ENCODE results near the gene TMEM161A. TPM values are rescaled to one million over a fixed set of nuclear protein-coding genes. Genes with fewer than 3 reads are reported as not detected.
A peak's percentile ranks its signal among the peaks of the same experiment; 100 is the strongest.

The TMEM161A gene
- total and polyA plus RNA-seq, 9 of the 15 experiments (the other 6 are each of a cell fraction or from before 2014, with no cell fraction given), result 0.63 to 92.3 (median 38.9) TPM

GRCh38 chr19:19132912-19133311 is 5.4 kb downstream of the TMEM161A start:
- CTCF ChIA-PET (ENCODE audit: low intra/inter-chr PET ratio), result no interaction called here
- ATAC-seq, result no peak
- peaks cover 45% of the 10 kb centered on the region for H3K79me2 ChIP-seq (ENCODE audit: control insufficient read depth, insufficient read depth, low read length)
- in situ Hi-C loops (cut with MboI) (no loop called here), intact Hi-C loops (cut with micrococcal nuclease) (no loop called here)
- 100% methylated on average over 7 of the region's 12 CpGs for WGBS (ENCODE audit: insufficient coverage, low coverage, missing lambda C conversion rate)
- H4K20me1 ChIP-seq (replicated peaks; ENCODE audit: control insufficient read depth, insufficient read depth, low read length), result peaks cover 3% of the 10 kb centered on the region; the same call in 1 of the 2 replicates
- BruUV-seq (replicated peaks), result no TSS peak
- no peaks in the 10 kb centered on the region for H3K27me3 ChIP-seq (ENCODE audit: control insufficient read depth in 2 of 2, insufficient read depth in 2 of 2, low read length in 2 of 2)
- FAIRE-seq, result no peak
- H3K4me3 ChIP-seq, result no peak overlapping the region
- H3K4me1 ChIP-seq (replicated peaks in 1 of 2; ENCODE audit: control insufficient read depth in 2 of 2, insufficient read depth in 2 of 2, low read length in 2 of 2), result peaks cover 15 to 37% of the 10 kb centered on the region in 2 experiments
- no peak overlapping the region for H2AFZ ChIP-seq (ENCODE audit: low read depth, low read length)
- DNase-seq (ENCODE audit: extremely low read depth in 1 of 4, low spot score in 3 of 4), result no peak
- no peak overlapping the region for H3K27ac ChIP-seq (ENCODE audit: extremely low read depth, low read depth, low read length)
- H3K9ac ChIP-seq (ENCODE audit: insufficient read depth in 1 of 2, low read depth in 2 of 2, low read length in 2 of 2), result peak overlapping the region in 1 of 2 experiments; percentile 46; a peak in 2 of 4 replicates
- POLR2A ChIA-PET, result interaction anchor here (1.1 kb wide), 1 partner anchor 72 kb away, joined by 3 read pairs; no protein-coding TSS in a partner anchor
- no peaks in the 10 kb centered on the region for H3K9me1 ChIP-seq (ENCODE audit: control insufficient read depth, insufficient read depth, low read length)
- no peaks in the 10 kb centered on the region for H3K9me3 ChIP-seq (replicated peaks; ENCODE audit: control insufficient read depth, insufficient read depth, low read depth, low read length)
- peaks cover 43% of the 10 kb centered on the region for H3K36me3 ChIP-seq (ENCODE audit: control insufficient read depth, insufficient read depth, low read length)
- no peak overlapping the region for H3K4me2 ChIP-seq (ENCODE audit: insufficient read depth, low read length)
- no peak for TF ChIP-seq ZNF764 (CRISPR knock-in tag; IDR thresholded peaks at IDR 0.05; ENCODE audit: low read depth)
- no peak for TF ChIP-seq ZC3H8 (IDR thresholded peaks at IDR 0.05)
- no peak for TF ChIP-seq ATF3 (IDR thresholded peaks at IDR 0.05)
- TF ChIP-seq ATF3 (CRISPR knock-in tag; conservative IDR thresholded peaks at IDR 0.05), result no peak
- TF ChIP-seq ARID1B (IDR thresholded peaks at IDR 0.05), result no peak
- TF ChIP-seq, protein P1, sequence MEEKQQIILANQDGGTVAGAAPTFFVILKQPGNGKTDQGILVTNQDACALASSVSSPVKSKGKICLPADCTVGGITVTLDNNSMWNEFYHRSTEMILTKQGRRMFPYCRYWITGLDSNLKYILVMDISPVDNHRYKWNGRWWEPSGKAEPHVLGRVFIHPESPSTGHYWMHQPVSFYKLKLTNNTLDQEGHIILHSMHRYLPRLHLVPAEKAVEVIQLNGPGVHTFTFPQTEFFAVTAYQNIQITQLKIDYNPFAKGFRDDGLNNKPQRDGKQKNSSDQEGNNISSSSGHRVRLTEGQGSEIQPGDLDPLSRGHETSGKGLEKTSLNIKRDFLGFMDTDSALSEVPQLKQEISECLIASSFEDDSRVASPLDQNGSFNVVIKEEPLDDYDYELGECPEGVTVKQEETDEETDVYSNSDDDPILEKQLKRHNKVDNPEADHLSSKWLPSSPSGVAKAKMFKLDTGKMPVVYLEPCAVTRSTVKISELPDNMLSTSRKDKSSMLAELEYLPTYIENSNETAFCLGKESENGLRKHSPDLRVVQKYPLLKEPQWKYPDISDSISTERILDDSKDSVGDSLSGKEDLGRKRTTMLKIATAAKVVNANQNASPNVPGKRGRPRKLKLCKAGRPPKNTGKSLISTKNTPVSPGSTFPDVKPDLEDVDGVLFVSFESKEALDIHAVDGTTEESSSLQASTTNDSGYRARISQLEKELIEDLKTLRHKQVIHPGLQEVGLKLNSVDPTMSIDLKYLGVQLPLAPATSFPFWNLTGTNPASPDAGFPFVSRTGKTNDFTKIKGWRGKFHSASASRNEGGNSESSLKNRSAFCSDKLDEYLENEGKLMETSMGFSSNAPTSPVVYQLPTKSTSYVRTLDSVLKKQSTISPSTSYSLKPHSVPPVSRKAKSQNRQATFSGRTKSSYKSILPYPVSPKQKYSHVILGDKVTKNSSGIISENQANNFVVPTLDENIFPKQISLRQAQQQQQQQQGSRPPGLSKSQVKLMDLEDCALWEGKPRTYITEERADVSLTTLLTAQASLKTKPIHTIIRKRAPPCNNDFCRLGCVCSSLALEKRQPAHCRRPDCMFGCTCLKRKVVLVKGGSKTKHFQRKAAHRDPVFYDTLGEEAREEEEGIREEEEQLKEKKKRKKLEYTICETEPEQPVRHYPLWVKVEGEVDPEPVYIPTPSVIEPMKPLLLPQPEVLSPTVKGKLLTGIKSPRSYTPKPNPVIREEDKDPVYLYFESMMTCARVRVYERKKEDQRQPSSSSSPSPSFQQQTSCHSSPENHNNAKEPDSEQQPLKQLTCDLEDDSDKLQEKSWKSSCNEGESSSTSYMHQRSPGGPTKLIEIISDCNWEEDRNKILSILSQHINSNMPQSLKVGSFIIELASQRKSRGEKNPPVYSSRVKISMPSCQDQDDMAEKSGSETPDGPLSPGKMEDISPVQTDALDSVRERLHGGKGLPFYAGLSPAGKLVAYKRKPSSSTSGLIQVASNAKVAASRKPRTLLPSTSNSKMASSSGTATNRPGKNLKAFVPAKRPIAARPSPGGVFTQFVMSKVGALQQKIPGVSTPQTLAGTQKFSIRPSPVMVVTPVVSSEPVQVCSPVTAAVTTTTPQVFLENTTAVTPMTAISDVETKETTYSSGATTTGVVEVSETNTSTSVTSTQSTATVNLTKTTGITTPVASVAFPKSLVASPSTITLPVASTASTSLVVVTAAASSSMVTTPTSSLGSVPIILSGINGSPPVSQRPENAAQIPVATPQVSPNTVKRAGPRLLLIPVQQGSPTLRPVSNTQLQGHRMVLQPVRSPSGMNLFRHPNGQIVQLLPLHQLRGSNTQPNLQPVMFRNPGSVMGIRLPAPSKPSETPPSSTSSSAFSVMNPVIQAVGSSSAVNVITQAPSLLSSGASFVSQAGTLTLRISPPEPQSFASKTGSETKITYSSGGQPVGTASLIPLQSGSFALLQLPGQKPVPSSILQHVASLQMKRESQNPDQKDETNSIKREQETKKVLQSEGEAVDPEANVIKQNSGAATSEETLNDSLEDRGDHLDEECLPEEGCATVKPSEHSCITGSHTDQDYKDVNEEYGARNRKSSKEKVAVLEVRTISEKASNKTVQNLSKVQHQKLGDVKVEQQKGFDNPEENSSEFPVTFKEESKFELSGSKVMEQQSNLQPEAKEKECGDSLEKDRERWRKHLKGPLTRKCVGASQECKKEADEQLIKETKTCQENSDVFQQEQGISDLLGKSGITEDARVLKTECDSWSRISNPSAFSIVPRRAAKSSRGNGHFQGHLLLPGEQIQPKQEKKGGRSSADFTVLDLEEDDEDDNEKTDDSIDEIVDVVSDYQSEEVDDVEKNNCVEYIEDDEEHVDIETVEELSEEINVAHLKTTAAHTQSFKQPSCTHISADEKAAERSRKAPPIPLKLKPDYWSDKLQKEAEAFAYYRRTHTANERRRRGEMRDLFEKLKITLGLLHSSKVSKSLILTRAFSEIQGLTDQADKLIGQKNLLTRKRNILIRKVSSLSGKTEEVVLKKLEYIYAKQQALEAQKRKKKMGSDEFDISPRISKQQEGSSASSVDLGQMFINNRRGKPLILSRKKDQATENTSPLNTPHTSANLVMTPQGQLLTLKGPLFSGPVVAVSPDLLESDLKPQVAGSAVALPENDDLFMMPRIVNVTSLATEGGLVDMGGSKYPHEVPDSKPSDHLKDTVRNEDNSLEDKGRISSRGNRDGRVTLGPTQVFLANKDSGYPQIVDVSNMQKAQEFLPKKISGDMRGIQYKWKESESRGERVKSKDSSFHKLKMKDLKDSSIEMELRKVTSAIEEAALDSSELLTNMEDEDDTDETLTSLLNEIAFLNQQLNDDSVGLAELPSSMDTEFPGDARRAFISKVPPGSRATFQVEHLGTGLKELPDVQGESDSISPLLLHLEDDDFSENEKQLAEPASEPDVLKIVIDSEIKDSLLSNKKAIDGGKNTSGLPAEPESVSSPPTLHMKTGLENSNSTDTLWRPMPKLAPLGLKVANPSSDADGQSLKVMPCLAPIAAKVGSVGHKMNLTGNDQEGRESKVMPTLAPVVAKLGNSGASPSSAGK (IDR thresholded peaks at IDR 0.05), result no peak
- no peak for TF ChIP-seq POLR2AphosphoS5 (IDR thresholded peaks at IDR 0.05; ENCODE audit: control insufficient read depth, insufficient read depth, low read depth, low read length)
